ENCODE results near the gene AVPR2.
A peak's percentile ranks its signal among the peaks of the same experiment; 100 is the strongest.

Gene AVPR2

DNA sequence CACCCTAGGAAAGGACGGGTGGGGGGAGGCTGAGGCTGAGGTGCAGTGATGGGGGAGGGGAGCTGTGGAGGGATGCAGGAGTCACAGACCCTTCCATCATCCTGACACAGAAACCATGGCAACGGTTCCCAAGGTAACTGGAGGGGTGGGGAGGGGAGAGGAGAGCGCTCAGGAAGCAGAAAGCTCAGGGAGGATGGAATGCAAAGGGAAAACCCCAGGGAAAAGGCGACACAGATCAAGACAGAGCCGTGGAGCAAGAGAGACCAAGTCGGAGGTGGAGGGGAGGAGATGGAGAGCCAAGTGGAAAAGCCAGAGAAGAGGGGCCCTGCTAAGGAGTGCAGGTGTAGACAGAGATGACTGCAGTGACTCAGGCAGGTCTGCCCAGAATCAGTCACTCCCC is 33.0 kb upstream of the AVPR2 start:
- no peak for DNase-seq (ENCODE audit: low read depth)

DNA sequence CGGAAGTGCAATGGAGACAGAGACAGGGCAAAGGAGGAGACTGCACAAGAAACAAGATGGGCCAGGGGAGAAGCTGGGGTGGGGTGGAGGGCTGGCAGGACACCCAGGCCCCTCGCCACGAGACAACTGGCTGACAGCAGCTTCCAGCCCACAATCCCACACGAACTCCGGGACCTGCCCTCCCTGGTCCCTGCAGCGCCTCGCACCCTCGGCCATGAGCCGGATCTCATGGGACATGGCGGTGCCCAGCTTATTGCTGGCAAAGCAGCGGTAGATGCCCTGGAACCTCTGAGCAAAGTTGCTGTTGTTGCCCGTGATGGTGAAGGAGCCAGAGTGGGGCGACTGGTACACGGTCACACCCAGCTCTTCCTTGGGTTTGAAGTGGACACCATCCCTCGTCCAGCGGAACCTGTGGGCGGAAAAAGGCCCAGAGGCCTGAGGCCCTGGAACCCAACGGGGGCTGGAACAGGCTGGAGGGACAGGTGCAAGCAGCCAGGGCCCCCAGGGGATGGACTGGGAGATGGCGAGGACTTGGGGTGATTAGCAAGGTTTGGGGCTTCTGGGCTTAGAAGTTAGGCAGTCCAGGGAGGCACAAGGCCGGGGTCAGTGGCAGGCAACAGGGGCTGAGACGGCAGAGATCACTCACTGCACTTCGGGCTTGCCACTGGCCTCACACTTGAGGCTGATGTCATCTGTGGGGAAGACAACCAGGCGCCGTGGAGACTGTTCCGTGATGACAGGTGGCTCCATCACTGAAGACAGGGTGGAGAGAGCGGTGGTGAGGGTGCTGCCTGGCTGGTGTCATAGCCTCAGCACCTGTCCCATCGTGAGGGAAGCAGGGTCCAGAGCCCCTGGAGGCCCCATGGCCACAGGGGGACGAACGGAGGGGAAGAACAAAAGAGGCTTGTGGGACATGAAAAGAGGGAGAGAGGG is 32.3 kb upstream of the AVPR2 start:
- no peak for DNase-seq (ENCODE audit: low read depth)

DNA sequence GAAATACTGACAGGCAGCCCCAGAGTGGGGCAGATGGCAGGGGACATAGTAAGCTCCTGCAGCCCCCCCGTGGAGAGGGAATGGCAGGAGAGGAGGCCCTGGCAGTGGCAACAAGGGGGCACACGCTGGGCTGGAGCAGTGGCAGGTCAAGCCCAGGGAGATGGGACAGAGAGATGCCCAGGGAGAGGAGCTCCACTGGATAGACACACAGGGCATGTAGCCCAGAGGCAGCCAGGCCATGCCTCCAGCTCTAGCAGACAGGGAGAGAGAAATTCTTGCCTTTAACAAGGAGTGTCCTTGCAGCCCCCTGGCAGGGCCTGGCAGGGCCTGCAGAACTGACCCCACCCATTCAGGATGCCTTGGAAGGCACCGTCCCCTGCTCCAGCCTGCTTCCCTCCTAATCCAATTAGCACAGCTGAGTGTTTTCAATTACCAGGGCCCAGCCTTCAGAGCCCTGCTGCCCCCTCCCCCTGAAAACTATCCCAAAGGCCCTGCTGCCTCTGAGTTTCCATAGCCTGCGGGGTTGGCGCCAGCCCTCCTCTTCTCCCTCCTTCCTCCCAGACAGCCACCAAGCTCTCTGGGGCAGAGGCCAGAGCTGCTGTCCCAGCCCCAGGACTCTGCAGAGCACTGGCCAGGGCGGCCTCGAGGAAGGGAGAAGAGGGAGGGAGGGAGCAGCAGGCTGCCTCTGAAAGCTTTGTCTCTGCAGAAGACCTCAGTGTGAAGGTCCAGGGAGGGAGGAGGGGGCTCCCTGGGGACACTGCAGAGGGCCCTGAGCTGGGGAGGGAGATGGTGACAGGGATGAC is 31.0 kb upstream of the AVPR2 start:
- DNase-seq (ENCODE audit: low read depth) = no peak

DNA sequence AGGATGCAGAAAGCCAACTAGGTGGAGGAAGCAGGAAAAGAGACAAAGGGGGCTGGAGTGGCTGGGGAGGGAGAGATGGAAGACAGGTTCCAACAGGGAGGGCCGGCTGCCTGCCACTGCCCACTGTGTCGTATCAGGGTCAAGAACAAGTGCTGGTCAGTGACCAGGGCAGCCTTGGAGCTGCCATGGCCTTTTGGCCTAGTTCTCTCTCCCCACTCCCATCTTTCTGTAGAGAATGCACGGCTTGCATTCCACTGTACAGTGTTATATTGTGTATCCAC is 30.4 kb upstream of the AVPR2 start:
- no peak for DNase-seq (ENCODE audit: low read depth)

DNA sequence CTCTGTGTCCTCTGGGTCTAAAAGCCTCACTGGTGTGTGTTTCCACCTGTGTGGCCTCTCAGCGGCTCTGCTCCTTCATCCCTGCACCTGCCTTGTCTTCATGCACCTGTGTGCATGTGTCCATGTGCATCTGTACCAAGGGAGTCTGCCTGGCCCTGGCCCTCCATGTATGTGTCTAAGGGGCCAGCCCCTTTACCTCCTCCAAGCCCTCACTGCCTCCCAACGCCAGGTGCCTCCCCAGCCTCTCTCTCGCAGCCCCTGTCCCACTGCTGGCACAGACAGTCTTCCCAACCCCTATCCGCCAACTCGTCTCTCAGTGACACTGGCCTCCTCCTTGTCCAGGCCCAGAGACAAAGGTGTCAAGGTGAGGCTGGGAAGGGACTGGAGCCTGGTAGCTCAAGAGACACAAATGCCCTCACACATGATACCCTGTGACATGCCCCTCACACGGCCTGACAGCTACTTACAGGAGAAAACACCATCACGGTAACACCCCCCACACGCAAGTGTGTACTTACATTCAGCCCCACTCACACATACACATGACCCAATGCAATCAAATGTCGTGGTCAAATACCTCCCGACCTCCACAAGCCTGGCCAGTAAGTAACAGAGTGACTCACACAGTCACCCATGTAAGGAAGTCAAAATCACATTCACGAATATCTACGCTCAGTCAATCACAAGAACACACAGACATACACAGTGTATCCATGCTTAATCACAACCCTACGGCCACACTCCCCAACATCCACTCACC is 29.9 kb upstream of the AVPR2 start:
- DNase-seq (ENCODE audit: low read depth) = no peak

DNA sequence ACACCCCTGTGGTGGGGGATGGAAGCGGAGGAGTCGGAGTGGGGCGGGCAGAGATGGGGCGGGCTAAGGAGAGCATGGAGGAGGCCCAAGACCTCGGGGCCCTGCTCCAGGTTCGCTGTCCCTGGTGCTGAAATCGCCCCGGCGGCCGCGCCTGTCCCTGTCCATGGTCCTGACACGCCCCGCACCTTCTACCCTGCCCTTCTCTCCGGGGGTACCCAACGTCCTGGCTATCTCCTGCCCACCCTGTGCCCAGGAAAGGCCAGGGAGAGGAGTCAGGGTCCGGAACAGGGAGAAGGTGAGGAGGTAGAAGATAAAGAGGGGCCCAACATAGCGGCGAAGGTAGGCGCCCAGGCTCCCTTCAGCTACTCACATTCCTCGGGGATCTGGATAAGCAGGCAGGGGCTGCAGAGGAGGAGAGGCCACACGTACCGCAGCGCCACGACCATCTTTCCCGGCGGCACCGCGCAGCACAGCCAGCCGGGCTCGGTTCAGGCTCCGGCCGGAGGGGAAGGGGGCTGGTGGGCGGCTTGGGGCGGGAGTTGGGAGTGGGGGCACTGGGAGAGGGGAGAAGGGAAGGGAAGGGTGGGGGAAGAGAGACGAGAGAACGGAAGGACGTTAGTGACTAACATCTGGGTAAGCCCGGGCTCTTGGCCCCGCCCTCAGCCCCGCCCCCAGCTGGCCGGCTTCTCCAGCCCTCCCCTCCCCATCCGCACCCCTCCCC is 28.9 kb upstream of the AVPR2 start:
- DNase-seq (ENCODE audit: low read depth) = peak; percentile 30

DNA sequence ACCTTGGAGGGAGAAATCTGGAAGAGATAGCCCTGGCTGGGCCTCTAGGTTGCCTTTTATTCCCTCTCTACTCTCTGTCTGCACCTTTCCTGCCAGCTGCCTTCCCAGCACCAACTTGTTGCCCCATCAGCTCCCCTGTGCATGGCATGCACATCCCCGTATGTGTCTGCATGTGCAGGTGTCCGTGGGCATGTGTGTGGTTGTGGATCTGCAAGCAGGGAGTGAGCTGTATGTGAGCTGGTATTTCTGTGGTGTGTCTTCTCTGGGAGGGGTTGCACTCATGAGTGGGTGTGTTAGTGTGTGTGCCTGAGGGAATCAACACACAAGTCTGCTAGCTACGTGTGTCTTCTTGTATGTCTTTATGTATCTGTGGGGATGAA is 28.4 kb upstream of the AVPR2 start:
- DNase-seq (ENCODE audit: low read depth) = no peak

DNA sequence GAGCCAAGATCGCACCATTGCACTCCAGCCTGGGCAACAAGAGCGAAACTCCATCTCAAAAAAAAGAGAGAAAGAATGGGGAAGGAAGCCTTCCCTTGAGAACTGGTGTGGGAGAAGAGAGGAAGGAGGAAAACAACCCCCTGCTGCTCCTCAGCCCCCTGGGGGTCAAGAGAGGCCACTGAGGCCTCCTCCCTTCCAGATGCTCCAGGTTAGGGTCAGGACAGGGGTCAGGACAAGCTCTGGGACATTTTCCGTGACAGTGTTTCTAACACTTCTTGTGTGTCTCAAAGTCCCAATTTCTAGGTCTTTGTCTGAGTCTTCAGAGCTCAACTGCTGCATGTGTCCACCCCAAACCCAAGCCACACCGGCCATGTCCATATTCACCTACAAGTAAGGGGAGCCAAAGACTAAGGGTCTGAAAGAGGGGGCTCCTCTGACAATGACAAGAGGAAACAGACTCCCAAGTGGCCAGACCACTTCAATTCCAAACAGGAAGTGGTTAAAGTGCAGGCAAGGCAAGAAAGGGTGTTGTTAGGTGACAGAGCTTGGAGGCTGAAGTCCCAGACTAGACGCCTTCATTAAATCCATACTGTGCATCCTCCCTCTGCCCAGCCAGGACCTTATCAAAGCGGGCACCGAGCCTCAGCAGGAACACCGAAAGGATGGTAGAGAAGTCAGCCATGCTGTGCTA is 26.8 kb upstream of the AVPR2 start:
- DNase-seq (ENCODE audit: low read depth) = no peak

DNA sequence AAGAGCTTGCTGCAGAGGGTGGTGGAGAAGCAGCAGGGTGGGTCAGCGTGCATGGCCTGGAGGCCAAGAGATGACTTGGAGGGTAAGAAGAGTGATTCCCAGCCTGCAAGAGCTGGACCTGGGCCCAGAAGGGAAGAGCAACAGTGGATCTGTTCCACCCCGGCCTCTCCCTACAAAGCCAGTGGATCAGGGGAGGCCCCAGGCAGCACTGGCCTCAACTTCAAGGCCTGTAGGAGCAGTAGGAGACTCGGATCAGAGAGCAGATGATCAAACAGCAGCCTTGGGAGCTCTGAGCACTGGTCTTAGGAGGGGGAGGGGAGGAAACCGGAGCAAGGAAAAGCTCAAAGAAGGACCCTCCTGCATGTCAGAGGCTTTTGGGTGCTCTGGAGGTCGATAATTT is 26.1 kb upstream of the AVPR2 start:
- no peak for DNase-seq (ENCODE audit: low read depth)

DNA sequence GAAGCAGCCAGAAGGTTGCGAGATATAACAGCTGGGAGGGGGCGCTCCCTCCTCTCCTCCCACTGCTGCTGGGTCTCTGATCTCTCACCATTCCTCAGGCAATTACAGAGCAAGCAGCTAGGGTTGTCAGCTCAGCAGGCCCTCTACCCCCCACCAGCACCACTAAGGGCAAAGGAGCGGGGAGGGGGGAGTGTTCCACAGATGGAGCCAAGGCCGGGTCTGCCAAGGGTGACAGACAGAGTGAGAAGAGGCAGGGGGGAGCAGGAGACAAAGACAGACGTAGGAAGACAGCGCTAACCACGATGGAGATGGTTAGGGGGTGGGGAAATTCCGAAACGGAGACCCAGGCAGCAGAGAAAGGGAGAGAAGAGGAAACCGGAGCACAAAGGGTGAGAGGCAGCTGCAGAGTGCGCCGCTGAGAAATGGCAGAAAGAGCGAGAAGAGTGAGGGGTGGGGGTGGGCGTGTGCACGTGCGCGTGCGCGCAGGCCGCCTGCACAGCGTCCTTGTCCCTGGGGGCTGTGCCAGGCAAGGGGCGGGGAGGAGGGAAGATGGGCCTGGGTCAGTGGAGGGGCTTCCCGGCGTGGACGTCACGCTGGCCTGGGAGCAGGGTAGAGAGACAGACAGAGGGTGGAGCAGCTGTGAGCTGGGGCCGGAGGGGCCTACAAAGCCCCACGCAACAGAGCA is 25.4 kb upstream of the AVPR2 start:
- no peak for DNase-seq (ENCODE audit: low read depth)

DNA sequence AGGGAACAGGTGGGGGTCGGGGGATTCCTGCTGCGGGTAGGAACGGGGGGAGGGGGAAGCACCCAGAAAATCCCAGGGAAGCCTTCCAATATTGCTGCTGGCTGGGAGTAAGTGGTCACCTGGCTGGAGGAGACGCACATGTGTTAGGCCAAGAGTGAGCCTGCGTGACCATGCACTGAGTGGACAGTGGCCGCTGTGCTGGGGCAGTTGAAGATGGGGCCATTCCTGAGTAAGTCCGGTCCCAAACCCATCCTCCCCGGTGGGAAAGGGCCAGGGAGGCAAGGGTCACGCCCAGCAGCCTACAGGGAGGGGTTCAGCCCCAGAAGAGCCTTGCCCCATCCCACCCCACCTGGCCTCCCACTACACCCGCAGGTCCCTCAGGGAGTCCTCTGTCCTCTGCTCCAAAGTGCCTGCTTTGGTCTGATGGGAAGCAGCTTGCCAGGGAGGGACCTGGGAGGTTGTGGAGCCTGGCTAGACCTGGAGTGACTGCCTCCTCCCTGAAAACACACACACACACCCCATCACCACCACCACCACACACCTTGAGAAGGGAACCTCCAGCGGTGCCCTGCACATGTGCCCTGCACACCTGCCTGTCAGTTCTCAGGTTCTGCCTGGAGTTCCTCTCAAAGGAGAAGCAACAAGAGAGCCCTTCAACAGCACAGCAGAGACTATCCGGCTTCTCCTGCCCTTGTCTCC is 24.6 kb upstream of the AVPR2 start:
- DNase-seq (ENCODE audit: low read depth) = no peak

DNA sequence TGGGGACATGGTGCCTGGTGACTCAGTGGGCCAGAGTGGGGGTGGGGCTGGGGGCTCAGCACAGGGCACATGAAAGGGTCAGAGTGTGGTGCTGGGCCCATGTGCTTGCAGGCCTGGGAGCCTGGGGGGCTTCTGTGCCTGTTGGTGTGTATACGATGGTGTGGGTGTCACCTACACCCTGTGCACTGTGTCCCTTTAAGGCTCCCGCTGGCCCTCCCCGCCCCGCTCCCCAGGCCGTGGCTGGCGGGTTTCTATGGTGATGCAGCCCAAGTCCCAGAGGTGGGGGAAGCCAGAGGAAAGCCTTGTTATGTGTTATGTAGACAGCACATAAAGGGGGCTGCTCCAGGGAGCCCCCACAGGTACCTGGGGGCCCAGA is 24.0 kb upstream of the AVPR2 start:
- DNase-seq (ENCODE audit: low read depth) = no peak

DNA sequence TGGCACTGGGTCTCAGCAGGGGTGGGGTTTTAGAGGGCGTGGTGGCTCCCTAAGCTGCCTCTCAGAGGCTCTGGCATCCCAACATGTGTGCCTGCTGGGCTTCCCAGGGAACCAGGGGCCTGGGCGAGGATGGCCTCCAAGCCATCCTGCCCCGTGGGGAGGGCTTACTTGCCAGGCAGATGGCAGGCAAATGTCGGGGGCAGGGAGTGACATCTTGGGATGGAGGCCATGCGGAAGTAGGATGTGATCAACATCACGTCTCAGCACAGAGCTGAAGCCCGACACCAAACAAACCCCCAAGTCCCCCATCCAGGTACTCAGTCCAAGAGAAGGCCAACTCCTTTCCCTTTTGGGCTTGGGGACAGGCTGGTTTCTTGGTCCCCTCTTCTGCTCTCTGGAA is 23.2 kb upstream of the AVPR2 start:
- no peak for DNase-seq (ENCODE audit: low read depth)

DNA sequence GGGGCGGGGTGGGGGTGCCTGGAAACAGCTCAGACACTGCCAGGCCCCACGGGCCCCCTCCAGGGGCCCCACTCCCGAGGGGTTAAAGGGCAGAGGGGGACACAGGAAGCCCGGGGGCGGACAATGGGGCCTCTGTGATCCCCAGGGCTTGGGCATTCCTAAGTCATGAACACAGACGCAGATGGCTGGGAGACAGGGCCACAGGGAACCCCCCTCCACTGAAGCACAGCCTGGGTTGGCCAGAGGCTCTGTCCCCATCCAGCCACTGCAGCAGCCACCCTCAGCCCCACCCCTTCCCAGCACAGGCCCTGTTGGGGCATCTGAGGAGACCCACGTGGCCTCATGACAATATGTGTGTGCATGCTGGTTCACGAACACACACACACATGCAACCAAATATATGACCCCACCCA is 22.4 kb upstream of the AVPR2 start:
- no peak for DNase-seq (ENCODE audit: low read depth)

DNA sequence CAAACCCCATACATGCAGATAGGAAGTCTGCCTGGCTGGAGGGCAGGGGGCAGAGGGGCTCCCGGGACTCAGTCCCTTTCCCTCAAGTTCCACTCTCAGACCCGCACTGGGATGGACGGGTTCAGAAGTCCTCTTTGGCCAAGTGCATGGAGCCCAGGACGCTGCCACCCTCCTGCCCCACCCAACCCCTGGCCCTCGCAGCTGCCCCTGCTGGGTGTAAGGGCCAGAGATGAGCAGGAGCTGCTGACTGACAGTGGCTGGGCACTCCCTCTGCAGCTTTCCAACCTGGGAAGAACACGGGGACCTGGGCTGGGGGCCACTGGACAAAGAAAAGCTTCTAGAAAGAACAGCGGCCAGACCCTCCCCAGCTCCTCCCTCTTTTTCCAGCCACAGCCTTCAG is 21.9 kb upstream of the AVPR2 start:
- DNase-seq (ENCODE audit: low read depth) = no peak

DNA sequence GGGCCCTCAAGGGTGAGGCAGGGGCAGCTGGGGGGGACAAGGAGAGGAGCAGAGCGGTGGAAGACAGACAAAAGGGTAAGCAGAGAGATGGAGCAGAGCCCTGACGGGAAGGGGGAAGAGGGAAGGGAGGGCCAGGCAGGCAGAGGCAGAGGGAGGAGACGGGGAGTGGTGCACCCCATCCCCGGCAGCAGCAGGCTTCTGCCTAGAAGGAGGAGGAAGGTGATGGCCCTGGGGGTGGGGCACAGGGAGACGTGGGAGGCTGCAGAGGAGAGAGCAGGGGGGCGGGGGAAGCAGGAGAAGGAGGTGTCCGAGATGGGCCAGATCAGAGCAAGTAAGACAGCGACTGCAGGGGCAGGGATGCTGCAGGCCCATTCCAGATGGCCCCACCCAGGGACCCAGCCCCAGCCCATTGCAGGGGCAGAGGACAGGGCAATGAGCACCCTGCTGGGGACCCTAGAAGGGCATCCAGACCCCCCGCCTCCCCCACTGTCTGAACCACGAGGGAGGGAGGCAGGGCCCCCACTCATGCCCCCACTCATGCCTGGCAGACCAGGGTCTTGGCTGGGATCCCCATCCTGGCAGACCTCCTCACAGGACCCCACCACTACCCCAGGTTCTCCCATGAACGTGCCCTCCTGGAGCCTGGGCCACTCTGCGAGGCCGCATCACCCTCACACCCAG is 21.2 kb upstream of the AVPR2 start:
- no peak for DNase-seq (ENCODE audit: low read depth)

DNA sequence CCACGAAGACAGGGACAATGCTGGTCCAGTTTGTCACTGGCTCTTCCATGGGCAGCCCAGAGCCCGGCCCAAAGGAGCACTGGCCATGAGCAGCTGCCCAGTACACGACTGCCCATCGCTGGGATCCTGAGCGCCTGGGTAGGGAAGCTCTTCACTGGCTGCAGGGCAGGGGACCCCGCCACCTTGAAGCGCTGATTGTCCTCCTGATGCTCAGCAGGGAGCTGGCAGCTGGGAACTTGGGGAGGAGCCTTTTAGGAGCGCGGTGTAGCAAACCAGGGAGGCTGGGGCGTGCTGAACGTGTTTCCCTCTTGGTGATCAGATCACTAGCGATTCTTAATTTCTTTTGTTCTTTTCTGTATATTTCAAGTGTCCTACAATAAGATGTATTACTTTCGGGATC is 20.3 kb upstream of the AVPR2 start:
- no peak for DNase-seq (ENCODE audit: low read depth)

DNA sequence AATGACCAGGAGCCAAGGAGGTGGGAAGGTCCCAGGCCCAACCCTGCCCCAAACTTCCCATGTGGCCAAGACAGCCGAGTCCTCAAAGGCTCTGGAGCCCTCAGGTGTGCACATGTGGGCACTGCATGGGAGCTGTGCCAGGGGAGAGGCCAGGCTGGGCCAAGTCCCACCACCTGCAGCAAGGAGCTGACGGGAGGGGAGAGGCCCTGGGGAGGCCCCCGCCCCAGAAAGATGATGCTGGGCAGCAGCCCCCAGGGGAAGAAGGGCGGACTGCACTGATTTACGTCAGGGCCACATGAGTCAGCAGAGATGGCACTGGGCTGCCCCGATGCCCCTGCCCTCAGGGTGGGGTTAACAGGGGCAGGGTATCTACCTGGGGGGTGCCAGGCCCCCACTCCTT is 19.9 kb upstream of the AVPR2 start:
- DNase-seq (ENCODE audit: low read depth) = no peak

DNA sequence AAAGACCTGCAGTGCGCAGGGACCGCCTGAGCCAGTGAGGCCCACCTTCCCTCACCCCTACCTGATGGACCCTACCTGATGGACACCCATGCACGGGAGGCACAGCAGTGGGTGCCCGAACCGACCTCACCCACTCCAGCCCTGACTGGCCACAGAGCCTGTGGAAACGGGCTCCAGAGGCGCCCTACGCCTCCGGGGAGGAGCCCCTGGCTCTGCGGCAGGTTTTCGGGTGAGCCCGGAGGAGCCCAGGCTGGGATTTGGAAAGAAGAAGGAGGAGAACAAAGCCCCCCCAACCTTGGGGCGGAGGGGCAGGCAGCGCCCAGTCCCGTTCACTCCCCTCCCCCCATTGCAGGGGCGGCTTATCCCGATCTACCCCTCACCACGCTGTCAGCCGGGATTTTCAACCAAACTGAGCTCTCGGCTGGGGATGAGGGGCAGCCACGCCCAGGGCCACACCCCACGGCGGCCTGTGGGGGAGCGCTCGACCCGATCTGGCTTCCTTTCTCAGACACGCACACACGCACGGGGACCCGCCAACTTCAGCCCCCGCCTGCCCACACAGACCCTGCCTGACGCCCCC is 19.2 kb upstream of the AVPR2 start:
- no peak for DNase-seq (ENCODE audit: low read depth)

Data from T-helper 22 cell (primary cell).